ENCODE results near the gene GNAI3.

Gene GNAI3

DNA sequence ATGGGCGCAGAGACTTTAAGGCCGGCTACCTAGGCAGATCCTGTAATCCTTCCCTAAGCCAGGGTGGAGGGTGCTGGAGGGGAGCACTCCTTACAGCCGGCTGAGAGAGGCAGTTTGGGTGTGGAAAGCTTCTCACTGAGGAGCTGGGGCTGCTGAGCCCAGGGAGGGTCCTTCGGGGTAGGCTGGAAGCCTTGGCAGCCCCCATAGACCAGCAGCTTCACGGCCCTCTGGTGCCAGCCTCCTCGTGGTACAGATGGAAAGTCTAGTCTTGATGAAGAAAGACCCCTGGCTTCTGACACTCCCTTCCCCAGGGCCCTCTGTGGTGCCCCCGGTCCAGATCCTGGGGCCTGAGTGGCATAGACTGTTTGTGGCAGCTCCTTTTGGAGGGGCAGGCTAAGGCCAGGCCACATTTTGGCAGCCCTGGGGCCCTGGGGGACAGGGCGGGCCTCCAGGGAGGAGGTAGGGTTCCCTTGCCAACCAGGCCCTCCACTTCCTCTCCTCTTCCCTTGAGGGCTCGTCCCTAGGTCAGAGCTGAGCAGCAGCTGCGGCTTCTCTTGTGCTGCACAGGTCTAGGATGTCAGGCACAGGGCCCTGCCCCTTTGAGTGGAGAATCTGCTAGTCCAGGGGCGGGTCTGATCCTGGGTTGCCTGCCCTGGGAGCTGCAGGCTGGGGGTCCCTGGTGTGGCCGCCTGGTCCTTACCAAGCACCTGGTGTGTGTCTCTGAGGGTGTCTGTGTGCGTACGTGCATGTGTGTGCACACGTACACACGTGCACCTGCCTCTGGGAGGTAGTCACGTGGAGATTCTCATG, 76.0 kb downstream of the GNAI3 start:
- DNase-seq (ENCODE audit: low spot score): peak; percentile 63

DNA sequence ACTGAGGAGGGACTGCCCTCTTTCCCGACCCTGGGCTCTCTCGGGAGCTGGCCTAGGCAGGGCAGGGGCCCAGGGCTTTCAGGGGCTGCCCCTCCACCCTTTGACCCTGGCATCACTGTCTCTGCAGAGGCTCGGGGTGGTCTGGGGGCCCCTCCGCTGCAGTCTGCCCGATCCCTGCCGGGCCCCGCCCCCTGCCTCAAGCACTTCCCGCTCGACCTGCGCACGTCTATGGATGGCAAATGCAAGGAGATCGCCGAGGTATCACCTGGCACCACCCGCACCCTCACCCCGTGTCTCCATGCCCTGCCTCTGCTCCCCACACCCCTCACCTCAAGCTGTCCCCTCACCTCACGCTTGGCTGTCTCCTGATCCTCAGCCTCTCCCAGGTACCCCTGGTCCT, 76.8 kb downstream of the GNAI3 start:
- peak; percentile 61 for DNase-seq (ENCODE audit: low spot score)

DNA sequence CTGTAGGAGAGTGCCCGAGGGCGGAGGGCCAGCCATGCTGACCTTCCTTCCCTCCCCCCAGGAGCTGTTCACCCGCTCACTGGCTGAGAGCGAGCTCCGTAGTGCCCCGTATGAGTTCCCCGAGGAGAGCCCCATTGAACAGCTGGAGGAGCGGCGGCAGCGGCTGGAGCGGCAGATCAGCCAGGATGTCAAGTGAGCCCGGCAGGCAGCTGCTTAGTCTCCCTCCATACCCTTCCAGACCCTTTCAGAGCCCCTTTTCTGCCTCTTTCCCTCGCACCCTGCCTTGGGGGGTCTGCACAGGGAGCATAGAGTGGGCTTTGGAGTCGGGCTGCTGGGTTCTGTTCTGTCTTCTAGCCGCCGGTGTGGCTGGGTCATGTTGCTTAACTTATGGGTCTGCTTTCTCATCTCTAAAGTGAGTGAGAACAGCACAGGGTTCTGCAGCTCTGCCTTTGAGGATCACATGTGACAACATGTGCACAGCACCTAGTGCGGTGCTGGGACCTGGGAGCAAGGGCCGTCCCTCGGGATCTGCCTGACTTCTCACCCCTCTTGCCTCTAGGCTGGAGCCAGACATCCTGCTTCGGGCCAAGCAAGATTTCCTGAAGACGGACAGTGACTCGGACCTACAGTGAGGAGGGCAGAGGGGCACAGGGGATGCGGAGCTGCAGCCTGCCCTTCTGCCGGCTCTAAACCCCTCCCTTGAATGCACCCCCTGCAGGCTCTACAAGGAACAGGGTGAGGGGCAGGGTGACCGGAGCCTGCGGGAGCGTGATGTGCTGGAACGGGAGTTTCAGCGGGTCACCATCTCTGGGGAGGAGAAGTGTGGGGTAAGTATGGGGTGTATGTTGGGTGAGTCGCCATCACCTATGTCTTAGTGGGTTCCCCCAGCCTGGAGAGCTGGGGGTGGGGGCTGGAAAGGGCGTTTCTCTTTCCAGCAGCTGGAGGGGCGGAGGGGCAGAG, 77.5 kb downstream of the GNAI3 start:
- peak; percentile 70 for DNase-seq (ENCODE audit: low spot score)

DNA sequence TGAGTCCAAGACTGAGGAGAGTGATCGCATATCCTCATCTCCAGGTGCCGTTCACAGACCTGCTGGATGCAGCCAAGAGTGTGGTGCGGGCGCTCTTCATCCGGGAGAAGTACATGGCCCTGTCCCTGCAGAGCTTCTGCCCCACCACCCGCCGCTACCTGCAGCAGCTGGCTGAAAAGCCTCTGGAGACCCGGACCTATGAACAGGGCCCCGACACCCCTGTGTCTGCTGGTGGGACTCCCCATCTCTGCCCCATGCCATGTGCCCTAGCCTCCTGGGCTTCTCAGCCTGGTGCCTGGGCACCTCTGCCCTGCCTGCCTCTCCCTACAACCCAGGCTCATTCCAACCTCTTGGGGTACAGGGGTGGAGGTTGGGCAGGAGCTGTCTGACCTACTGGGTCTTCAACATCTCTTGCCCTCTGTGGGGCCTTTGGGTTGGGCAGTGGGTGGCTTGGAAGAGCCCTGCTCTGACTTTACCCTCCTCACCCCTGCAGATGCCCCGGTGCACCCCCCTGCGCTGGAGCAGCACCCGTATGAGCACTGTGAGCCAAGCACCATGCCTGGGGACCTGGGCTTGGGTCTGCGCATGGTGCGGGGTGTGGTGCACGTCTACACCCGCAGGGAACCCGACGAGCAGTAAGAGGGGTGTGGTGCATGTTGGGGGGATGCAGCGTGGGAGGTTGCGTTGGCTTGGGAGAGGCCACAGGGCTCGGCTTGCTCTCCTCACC, 78.4 kb downstream of the GNAI3 start:
- DNase-seq (ENCODE audit: low spot score): no peak

DNA sequence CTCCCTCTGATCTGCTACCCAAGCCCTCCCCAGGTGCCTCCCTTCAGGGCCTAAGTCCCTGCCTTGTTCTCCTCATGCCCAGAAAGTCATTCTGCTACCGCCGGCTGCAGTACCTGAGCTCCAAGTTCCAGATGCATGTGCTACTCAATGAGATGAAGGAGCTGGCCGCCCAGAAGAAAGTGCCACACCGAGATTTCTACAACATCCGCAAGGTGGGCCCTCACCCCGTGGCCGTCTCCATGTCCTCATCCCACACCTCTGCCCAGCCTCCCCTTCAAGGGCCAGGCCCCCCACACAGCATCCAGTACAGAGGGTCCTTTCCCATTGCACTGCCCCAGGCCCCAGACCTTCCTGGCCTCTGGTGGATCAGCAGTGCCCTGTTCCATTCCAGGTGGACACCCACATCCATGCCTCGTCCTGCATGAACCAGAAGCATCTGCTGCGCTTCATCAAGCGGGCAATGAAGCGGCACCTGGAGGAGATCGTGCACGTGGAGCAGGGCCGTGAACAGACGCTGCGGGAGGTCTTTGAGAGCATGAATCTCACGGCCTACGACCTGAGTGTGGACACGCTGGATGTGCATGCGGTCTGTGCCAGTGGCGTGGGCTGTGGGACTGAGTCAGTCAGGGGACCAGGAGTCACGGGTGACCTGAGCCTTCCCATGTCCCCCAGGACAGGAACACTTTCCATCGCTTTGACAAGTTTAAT, 79.4 kb downstream of the GNAI3 start:
- no peak for DNase-seq (ENCODE audit: low spot score)

DNA sequence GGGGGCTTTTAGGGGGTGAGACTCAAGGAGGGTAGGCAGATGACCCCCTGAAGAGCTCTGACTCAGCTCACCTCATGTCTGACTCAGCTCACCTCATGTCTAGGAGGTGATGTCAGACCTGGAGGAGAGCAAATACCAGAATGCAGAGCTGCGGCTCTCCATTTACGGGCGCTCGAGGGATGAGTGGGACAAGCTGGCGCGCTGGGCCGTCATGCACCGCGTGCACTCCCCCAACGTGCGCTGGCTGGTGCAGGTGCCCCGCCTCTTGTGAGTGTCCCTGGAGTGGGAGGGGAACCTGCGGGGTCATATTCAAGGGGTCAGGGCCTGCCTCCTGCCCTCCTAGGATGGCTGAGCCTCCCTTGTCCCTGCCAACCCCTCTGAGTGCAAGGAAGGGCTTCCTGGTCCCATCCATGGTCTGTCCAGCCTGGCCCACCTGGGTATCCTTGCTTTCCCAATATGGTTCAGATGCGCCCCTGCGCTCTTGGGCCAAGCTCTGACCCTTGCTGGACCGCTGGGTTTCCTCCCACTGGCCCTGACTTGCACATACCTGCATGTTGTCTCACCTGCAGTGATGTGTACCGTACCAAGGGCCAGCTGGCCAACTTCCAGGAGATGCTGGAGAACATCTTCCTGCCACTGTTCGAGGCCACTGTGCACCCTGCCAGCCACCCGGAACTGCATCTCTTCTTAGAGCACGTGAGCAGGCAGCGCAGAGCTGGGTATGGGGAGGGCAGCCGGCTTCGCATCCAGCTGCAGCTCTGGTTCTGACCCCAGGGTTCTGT, 80.3 kb downstream of the GNAI3 start:
- peak; percentile 47 for DNase-seq (ENCODE audit: low spot score)

DNA sequence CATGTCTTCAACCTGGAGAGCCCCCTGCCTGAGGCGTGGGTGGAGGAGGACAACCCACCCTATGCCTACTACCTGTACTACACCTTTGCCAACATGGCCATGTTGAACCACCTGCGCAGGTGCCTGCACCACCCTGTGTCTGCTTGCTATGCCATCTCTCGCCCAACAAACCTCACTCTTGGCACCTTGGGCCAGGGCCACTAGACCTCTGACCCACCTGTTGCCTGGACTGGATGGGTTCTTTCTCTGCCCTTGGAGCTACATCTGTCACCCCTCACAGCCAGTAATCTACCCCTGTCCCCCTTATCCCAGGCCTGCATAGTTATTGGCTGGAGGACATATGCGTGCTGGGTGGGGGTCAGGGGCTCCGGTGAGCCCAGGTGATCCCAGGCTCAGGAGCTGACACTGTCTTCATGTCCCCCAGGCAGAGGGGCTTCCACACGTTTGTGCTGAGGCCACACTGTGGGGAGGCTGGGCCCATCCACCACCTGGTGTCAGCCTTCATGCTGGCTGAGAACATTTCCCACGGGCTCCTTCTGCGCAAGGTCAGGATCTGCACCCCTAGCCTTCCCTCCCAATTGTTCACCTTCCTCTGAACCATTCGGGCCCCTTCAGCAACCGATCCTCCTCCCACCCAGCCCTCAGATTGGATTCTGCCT, 81.1 kb downstream of the GNAI3 start:
- DNase-seq (ENCODE audit: low spot score): peak; percentile 38

DNA sequence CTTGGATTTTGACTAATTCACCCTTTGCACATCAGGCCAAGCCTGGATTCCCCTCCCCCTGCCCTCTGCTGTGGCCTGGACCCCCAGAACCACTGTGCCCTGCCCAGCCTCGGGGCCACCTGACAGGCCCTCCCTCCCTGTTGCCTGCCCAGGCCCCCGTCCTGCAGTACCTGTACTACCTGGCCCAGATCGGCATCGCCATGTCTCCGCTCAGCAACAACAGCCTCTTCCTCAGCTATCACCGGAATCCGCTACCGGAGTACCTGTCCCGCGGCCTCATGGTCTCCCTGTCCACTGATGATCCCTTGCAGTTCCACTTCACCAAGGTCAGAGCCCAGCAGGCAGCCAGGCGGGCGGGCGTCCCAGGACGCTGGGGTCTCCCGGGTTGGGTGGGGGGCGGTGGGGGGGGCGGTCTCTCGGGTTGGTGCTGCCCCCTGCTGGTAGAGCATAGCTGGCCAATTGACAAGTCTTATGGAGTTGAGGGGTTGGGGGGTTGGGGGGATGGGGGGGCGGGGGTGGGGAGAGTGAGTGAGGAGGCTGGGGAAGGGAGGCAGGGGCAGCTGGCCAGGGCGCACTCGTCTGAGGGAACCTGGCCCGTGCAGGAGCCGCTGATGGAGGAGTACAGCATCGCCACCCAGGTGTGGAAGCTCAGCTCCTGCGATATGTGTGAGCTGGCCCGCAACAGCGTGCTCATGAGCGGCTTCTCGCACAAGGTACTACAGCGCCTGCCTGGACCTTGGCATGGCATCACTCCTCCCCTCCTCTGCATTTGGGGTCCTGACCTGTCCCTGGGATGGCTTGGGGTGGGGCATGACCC, 81.9 kb downstream of the GNAI3 start:
- peak; percentile 64 for DNase-seq (ENCODE audit: low spot score)

DNA sequence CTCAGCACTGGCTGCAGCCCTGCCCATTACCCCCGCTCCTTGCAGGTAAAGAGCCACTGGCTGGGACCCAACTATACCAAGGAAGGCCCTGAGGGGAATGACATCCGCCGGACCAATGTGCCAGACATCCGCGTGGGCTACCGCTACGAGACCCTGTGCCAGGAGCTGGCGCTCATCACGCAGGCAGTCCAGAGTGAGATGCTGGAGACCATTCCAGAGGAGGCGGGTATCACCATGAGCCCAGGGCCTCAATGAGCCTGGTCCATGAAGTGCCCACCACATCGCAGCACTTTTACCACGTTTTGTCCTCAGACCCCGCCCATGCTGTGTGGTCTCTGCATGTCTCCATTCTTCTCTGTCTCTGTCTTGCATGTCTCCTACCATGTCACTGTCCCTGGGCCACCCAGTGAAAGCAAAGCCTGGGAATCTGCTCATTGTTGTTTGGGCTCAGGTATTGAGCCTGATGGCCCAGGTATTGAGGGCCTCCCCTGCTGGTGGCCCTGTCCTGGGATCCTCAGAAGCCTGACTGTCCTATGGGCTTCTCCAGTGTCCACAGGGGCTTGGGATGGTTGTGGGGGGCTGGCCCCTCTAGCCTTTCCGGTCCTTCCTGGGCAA, 82.6 kb downstream of the GNAI3 start:
- peak; percentile 60 for DNase-seq (ENCODE audit: low spot score)

DNA sequence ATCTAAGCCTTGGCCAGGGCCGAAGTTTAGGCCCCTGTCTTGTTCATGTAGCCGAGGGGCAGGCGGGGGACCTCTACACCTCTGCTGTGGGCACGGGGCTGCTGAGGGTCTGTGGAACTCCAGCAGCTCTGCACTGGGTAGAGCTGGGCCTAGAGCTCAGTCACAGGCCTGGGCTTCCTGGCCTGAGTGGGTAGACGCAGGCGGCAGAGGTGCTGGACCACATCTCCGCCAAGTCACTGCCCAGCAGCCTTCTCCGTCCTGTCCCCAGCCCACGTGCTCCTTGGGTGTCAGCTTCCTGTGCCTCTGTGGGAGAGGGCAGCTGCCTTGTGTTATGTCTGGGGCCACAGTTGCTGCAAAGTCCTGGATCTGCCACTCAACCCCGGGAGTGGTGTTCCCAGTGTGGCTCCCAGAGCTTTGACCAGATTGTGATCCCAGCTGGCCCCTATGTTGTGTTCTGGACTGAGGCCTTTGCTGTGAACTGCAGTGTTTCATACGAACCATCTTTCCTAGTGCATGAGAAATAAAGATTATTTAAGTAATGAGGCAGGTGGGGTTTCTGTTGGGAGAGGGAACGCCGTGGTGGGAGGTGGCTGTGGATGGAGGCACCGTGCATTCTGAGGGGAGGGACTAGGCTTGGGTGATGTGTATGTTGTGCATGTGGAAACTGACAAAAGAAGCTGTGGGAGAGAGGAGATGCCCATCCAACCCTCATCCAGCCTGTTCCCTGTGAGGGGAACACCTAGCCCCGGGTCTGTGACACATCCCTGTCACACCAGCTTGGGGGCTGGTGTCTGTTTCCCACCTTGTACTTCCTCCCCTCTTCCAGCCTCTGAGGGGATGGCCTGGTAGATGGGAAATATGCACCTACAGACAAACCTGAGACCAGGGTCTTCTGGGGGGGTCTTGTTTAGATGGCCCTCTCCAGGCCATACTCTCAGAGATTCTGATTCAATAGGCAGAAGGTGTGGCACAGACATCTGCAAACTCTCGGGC, 83.4 kb downstream of the GNAI3 start:
- peak; percentile 58 for DNase-seq (ENCODE audit: low spot score)

DNA sequence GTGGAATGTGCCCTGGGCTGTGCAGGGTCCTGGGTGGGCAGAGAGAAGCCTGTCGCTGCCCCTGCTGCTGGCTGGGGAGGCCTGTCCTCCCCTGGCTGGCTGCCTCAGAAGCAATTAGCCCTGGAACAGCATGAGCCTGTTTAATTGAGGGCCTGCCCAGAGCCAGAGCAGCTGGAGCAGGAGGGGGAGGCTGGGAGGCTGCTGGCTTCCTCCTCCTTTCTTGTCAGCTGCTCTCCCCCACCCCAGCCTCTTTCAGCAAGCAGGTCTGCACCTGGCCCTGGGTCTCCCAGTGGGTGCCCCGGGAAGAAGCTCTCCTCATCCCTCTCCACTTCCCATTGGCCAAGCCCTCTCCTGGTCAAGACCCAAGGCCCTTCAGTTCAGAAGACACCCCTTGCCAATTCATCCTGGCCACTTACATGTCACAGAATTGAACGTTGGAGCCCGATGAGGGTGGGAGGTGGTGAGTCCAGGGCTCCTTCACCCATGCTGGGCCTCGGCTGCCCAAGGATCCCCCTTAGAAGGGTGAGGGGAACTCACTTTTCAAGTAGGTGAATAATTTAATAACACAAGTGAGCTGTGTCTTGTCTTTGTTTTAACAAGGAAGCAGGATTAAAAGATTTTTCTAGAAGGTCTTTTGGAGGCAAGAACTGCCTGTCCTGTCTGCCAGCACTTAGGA, 84.4 kb downstream of the GNAI3 start:
- DNase-seq (ENCODE audit: low spot score): peak; percentile 73

DNA sequence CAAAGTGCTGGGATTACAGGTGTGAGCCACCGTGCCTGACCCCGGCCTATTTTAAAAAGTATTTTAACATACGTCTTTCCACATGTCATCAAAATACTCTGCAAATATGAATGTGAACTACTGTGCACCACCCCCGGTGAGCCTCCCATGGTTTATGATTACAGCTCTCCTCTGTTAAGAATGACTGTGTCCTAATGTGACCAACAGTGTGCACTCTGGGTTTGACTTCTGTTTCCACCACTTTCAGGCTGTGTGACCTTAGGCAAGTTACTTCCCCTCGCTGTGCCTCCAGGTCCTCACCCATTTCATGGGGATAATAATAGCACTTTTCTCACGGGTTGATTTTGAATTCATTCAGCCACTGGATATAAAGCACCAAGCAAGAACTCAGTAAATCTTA, 85.9 kb downstream of the GNAI3 start:
- peak; percentile 9 for DNase-seq (ENCODE audit: low spot score)

DNA sequence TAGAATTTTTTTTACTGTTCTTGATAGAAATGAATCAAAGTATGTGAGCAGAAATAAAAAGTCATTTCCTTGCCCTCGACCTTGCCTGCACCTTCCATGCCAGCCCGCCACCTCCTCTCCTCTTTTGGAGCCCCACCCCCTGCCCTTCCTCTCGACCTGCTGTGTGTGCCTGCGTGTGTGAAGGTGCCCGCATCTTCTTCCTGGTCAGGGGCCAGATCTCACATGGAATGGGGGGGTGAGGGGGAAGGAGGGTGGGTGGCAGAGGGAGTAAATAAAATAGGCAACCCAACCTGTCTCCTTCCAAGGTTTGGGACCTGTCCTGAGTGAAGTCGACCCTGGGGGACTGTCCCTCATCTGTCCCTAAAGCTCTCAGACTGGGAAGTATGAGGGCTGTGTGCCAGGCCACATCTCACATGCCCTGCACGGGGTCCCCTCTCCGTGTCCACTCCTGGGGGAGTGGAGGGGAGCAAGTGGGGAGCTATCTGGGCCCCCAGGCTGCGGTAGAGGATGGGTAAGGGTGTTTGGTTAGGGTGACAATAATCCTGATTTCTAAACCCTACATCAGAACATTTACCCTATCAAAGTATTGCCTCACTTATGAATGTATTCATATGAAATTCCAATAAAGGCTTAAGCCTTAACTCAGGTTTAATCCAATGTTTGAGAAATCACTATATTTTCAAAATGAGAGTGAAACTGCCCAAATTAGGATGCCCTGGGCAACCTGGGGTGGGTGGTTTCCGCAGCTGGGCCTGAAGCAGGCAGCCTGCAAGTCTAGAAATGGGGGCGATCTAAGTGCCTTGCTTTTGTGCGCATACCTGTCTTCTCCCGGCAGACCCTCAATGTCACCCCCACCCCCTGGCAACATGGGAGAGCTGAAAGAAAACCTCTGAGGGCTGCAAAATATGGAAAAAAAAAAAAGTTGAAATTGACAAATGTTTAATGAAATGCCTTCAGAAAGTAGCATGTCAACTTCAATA, 86.6 kb downstream of the GNAI3 start:
- DNase-seq (ENCODE audit: low spot score): peak; percentile 36

DNA sequence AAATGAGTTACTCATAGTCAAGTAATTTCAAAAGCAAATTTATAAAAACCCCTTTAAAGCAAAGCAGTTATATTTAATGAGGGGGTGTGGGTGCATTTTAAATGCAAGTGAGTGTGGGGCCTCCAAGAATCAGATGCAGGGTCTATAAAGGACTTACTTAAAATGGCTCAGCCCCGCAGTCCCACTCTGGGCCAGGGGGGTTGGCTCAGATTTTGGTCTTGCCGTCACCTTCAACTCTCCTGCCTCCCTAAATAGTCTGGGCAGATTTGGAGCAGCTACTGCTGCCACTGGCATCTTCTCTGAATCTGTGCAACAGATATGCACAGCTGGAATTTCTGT, 87.4 kb downstream of the GNAI3 start:
- no peak for DNase-seq (ENCODE audit: low spot score)

DNA sequence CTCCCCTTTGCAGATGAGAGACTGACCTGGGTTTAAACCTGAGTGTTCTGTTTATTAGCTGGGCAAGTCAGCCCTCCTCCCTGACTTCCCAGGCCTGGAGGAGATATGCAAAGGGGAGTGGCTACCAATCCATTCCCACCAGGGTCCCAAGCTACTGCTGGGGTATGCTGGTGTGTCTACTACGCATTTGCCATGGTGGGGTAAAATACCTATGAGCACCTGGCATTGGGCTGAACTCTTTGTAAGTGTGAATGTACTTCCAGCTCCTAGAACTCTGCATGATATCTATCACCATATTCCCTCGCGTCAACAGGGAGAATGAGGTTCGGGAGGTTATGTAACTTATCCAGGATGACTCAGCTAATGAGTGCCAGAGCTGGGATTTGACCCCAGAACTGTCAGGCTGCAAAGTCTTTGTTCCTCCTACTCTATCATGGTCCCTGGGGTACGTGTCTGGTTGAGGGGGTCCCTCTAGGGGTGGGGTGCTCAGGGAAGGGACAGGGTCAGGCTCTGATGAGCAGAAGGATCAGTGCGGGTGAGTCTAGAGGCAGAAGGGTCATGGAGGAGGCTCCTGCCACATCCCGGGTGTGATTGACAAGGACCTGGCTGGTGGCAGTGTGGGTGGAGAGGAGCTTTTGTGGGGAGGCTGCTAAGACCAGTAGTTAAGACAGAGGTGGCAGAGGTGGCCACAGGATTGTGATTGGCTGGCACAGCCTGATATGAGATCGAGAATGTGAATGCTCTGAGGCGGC, 88.0 kb downstream of the GNAI3 start:
- peak; percentile 46 for DNase-seq (ENCODE audit: low spot score)
